Stimulated activated CD8-positive, alpha-beta memory T cell treated with anti-CD3 and anti-CD28 coated beads, Interleukin-15, amount 100 ng/mL, for 48 hours (primary cell): ENCODE measurements around the gene FNDC3A.

Experiments used
- DNase-seq, 2 donors: peaks; one replicate each; pipeline ENCODE4 v3.0.0-alpha.2; 2020; ENCODE audit warnings: low read depth in 2 of 2

The FNDC3A gene, protein sequence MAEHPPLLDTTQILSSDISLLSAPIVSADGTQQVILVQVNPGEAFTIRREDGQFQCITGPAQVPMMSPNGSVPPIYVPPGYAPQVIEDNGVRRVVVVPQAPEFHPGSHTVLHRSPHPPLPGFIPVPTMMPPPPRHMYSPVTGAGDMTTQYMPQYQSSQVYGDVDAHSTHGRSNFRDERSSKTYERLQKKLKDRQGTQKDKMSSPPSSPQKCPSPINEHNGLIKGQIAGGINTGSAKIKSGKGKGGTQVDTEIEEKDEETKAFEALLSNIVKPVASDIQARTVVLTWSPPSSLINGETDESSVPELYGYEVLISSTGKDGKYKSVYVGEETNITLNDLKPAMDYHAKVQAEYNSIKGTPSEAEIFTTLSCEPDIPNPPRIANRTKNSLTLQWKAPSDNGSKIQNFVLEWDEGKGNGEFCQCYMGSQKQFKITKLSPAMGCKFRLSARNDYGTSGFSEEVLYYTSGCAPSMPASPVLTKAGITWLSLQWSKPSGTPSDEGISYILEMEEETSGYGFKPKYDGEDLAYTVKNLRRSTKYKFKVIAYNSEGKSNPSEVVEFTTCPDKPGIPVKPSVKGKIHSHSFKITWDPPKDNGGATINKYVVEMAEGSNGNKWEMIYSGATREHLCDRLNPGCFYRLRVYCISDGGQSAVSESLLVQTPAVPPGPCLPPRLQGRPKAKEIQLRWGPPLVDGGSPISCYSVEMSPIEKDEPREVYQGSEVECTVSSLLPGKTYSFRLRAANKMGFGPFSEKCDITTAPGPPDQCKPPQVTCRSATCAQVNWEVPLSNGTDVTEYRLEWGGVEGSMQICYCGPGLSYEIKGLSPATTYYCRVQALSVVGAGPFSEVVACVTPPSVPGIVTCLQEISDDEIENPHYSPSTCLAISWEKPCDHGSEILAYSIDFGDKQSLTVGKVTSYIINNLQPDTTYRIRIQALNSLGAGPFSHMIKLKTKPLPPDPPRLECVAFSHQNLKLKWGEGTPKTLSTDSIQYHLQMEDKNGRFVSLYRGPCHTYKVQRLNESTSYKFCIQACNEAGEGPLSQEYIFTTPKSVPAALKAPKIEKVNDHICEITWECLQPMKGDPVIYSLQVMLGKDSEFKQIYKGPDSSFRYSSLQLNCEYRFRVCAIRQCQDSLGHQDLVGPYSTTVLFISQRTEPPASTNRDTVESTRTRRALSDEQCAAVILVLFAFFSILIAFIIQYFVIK

DNA sequence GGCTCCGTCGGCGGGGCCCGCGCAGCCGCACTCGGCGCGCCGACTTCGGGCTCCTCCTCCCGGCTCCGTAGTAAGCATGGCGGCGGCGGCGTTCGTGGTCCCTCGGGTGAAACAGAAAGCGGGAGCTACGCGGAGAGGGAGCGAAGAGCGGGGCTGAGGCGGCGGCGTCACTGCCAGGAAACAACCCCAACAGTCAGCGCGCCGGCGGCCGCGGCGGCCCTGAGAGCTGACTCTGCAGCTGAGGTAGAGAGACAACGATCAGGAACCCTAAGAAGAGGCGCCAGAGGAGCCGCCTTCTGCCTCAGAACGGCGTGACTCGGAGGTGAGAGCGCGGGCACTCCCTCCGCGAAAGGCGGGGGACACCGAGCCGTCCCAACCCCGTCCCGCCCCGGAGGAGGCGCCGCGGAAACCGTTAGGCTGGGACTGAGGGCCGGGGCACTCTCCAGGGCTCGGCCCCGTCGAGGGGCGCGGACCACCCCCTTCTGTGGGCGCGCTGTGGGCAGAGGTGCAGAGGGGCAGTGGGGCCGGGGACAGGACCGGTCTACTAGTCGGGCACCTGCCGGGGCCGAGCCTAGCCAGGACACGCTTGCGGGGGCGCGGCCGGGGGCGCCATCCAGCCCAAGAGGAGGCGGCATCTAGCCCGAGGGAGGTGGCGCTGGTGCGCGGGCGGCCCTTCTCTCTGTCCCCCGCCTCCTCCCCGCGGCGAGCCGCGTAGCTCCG lies at the start of gene FNDC3A:
Gene FNDC3A (plus strand): TSS at position 57 of the 720 bp plus-strand sequence. CDS start 30,279 bp downstream, outside the sequence.
- DNase-seq, result peak; percentile 73 to 83

DNA sequence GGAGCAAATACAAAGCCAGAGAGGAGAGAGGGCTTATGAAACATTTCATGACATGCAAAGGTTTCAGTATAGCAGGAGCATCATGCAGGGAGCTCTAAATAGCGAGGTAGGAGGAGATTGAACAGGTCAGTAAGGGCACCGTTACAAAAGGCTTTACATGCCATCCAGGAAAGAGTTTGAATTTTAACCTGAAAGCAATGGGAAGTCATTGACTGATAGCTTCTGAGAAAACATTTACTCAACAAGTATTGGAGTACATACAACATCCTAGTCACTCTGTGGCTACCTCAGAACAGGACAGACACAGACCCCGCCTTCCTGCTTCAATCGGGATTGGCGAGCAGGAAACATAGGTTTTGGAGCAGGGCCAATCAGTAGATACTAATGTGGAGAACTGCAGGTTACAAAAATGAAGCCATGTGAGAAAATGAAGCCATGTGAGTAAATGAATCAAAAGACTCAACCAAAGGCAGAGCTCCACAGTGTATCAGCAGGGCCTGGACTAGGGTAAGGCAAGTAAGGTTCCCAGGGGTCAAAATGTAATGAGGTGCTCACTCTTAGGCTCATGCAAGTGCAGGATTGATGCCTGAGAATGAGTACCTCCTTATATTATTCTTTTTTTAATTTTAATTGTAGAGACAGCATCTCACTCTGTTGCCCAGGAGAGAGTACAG lies 46.8 kb upstream of the FNDC3A start:
- DNase-seq, result no peak

DNA sequence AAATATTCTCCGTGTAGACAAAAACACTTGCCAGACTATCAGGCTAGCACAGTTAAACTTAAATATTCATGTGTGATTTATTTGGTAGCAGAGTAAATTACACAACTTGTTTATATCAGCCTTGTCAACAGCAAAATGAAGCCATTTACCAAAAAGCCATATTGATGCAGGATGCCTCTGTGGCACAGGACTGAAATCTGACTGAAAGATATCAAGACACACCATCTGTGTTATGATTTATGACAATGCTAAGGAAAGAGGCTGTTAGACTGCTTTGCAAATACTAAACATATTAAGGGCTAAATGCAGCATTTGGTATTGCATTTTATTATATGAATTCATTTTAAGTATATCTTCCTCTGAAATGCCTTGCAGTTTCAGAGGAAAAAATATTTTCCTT lies 44.8 kb upstream of the FNDC3A start:
- no peak for DNase-seq

DNA sequence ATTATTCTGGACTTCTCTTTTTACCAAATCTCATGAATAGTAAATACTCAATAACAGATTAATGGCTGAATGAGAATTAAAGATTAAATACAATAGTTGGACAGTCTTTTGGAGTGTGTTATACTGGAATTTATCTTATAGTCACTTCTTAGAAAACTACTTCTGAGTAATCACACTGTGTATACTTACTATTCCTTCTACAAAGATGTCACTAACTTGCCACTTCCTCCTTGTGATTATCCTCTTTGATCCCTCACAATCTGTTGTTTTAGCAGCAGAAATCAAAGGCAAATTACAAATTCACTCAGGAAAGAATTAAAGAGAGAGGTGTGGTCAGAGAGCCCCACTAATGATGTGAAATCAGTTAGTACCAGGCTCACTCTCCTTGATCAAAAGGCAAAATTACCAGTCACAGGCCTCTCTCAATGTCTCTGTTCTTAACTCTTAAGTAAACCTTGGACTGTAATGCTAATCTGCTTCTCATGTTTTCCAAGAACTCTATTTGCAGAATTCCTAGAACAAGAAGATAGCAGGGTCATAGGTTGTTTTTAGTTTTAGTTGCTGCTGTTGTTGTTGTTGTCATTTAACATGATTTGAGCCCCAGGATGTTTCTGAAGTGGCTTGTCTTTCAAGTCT lies 37.3 kb upstream of the FNDC3A start:
- no peak for DNase-seq

DNA sequence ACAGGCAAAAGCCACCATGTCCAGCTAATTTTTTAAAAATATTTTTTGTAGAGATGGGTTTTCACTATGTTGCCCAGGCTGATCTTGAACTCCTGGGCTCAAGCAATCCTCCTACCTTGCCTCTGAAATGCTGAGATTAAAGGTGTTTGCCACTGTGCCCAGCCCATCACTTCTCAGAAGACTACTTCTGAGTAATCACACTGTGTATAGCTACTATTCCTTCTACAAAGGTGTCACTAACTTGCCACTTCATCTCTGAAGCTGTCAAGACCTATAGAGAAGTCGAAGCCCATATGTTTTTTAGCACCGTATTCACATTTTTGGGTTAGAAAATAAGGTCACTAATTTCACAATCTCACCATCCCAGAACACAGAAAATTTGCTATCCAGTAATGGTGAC lies 36.0 kb upstream of the FNDC3A start:
- DNase-seq, result no peak

DNA sequence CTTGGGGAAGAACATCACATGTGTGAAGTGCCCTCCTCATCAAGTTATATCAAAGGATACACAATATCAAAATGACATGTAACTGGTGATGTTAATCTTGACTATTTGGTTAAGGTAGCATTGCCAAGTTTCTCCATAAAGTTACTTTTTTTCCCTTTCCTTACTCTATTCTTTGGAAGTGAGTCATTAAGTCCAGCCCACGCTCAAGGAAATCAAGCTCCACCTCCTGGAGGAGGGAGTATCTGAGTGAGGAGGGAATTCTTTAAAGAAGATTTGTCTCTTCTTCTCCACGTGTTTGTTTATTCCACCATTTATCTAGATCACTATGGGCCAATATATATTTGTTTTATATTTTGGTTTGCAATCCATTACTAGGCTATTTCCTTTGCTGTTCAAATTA lies 33.6 kb upstream of the FNDC3A start:
- no peak for DNase-seq

DNA sequence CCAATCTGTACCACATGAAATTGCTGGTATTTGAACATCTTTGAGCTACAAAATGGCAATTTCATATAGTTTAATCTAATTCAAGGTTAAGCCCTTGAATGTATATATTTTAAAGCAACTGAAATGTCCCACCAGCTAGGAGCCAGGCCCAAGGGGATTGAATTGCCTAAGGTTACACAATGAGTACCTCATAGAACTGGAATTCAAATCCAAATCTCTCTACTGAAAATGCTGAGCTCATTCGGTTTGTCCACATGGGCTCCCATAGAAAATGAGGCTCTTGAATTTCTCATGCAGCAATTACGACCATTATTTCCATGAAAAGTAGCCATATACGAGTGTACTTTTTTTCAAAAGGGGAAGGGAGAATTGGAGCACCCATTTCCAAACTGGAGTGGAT lies 31.5 kb upstream of the FNDC3A start:
- DNase-seq, result no peak

DNA sequence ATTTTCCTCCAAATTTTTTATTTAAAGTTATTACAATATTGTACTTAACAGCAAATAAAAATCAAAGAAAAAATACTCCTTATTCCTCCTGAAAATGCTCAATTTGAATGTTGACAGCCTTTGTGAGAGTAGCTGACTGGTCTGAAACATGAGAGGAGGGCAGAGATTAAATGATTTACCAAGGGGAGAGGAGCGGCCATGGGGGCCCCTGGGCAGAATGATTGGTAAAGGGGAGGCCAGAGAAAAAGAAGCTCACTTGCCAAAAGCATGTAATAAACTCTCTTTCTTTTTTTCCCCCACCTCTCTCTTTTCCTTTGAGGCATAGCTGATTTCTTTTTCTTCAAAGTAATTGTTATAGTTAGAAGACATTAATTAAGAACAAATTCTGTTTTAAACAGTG lies 30.1 kb upstream of the FNDC3A start:
- DNase-seq, result no peak

DNA sequence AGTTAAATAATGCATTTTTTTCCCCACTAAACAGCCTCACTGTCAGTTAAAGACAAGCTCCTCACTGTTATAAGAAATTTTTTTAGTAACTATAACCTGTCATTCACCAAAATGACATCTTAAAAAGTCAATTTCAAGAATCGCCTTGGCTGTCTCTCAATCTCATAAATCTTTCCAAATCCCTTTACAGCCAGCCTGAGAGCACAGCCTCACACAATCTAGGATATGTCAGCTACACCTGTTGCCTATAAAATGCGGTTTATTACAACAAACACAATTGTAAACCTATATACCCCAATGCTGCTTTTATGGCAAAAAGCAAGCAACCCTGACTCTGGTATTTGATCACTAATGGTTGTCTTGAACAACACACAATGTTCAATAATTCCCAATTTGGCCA lies 29.5 kb upstream of the FNDC3A start:
- no peak for DNase-seq

DNA sequence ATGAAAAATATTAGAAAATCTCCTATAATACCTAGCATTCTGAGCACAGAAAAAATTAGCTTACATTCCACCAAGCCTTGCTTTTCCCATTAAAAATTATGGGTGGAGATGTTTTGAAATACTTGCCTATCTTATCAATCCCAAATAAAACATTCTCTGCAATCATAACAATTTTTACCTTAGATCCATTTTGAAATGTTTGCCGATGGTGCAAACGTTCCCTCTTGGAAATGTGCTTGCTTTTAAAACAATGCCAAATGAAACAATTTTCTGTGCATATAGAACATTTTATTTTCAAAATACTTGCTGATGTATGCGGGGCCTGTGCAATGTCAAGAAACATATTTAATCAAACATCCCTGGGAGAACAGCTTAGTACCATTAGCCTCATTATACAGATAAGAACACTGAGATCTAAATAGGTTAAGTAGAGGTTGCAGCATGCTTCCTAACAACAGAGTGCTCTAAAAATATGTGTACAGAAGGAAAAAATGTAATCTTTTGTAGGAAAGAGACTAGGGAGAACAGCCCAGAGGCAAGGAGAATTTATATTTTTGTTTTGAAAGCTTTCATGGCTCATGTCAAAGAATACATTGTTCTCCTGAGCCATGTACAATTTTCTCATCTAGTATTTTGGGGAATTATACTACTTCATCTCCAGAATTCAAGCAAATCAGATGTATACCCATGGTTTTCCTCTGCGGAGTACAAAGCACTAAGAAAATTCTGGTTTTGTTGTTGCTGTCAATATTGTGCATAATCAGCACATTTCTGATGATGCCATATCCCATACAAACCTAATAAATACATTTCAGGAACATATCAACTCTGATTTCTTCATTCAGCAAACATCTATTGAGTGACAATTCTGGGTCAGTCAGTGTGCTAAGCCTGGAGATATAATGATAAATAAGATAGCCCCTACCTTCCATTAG lies 25.9 kb upstream of the FNDC3A start:
- DNase-seq, result no peak

DNA sequence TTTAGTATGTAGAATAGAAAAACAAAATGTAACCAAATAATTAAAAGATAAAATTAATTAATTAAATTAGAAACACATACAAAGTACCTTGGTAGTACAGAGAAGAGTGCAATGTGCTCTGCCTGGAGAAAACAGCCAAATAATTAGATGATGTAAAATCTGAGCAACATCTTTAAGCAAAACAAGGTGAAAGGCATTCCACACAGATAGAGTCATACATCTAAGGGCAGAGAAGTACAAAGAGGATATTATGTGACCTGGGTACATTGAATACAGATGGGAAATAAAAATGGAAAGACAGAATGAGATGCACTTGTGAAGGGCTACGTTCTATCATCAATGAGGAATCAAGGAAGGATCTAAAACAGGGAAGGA lies 25.2 kb upstream of the FNDC3A start:
- DNase-seq, result no peak

DNA sequence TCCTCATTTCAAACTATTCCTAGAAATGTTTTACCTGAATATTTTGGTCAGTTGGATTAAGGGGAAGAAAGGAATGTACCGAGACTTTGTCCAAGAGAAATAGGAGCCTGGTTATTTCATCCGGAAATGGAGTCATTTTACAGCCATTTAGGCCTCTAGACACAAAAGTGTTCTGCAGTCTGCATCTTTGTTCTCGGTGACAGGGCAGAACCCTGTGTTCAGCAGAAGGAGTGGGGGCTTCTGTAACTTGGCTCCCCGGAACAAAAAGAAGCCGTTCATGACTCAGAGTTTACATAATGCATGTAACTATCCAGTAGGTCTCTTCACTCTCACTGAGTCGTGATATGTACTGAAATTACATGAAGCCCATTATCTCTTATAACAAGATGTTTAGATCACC lies 21.6 kb upstream of the FNDC3A start:
- DNase-seq, result no peak

DNA sequence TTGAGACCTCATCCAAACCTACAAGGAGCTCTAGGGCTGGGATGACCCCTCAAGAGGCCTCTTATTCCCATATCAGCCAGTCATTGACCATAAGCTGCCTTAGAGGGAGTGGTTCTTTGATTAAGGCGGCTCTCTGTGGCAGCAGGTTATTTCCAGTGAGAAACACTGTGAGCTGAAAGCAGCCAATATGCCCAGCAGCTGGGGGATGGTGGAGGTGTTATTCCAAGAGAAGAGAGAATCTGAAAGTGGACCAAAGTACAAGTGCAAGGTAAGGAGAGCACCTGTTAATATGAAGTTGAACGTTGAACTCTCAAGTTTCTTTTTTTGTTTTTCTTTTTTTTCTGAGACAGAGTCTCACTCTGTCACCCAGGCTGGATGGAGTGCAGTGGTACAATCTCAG lies 20.2 kb upstream of the FNDC3A start:
- DNase-seq, result no peak

DNA sequence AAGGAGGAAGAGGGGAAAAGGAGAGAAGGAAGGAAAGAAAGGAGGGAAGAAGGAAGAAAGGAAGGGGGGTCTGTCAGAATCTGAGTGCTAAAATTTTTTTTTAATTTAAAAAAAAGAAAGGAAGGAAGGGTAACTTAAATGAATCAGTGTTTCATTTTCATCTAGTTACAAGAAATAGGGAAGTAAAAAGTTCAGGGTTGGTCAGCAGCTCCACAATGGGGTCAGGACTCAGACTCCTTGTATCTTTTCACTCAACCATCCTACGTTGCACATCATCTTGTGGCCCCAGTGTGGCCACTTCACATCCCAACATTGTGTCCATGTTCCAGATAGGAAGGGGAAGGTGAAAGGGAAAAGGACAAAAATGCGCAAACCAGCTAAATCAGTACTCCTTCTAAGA lies 14.3 kb upstream of the FNDC3A start:
- no peak for DNase-seq

DNA sequence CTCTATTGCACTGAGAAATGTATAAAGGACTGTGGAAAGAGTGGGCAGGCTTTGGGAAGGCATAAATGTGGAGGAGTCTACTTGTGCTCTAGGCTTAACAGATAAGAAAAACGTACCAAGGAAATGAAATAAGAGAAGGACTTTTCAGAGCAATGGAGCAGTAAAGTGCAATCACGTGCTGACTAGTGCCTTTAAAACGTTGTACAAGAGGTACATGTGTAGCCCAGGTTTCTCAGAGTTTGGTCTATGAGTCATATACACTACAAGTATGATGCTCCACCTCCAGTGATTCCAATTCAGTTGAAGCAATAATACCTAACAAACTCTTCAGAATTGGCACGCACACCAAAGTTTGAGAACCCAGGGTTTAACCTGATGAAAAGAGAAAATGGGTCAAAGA lies 13.4 kb upstream of the FNDC3A start:
- no peak for DNase-seq

DNA sequence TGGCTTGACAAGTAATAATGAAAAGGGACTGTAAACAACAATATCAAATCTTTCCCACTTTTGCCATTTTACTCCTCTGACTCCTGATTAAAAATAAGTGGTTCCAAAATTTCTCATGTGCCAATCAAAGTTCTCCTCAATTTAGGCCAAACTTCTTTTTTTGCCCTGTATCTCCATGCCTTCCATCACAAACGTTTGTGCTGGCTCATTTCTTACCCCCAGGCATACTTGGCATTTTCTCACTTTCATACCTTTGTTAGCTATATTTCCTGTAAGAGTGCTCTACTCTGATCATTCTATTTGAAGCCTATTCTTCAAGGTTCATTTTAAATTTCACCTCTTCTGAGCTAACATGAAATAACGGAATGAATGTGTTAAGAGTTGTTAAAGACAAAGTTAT lies 10.0 kb upstream of the FNDC3A start:
- no peak for DNase-seq

DNA sequence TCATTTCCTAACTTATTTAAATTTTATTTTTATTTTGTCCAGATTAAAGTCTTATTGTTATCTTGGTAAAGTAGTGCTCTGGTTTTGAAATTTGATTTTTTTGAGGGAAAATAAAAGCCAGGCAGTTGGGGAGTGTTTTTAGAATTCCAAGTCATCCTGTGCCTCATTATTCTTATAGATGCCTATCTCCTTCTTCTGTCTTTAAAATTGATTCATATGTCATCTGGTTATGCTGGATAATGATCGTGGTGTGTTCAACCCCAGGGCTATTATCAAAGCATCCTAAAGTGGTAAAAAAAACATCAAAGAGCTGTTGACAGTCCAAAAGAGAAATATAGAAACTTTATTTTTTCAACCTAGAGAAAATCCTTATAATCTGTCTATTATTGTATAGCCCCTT lies 6.0 kb upstream of the FNDC3A start:
- no peak for DNase-seq

DNA sequence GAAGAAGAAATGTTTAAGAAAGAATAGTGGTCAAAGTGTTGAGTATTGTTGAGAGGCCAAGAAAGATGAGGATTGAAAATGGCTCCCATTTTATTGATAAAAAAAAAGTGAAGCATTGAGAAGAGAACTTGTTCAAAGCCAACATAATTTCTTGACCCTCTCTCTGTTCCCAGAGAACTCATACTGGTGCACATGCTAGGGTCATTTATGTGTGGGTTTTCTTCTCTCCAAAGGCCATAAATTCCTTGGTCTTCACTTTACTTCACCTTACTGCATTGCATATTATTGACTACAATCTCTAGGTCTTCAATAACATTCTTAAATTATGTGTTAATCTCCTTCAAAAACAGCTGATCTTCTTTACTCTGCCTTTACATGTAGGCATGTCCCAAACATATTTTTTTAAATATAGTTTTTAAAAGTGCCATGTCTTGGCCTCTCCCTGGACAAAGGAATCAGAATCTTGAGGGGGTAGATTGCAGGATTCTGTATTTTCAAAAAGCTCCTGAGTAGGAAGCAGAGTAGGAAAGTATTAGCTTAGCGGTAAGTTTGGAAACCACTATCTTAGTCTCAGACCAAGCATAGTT lies 1.8 kb upstream of the FNDC3A start:
- DNase-seq, result no peak
